GM19324 (cell line): ENCODE data around the gene PDE4D.

Experiments
- ATAC-seq: cut with Tn5 transposase; IDR thresholded peaks from one replicate; pipeline ENCODE4 v1.9.1; 2021; ENCODE audit warnings: mild to moderate bottlenecking, moderate library complexity; ENCODE audit not compliant: unreplicated experiment, low FRiP score

The PDE4D gene

GRCh38 chr5:59893429-59894227 is at the start of gene PDE4D:
PDE4D (minus strand) TSS chr5:59893726.
- ATAC-seq = no peak

DNA sequence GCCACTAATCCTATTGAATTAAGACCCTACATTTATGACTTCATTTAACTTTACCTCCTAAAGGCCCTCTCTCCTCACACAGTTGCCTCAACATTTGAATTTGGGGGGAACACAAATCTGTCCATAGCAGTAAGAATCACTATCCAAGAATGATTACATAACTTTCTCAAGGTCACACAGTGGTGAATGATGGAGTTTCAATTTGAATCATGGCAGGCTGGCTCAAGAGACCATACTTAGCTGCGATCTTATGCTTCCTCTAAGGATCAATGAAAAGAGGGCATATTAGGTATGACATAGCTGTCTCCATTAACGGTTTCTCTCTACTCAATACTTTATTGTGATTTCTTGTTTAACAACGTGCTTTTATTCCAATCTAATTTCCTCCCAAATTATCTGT is 44.1 kb upstream of the PDE4D start:
- no peak for ATAC-seq

DNA sequence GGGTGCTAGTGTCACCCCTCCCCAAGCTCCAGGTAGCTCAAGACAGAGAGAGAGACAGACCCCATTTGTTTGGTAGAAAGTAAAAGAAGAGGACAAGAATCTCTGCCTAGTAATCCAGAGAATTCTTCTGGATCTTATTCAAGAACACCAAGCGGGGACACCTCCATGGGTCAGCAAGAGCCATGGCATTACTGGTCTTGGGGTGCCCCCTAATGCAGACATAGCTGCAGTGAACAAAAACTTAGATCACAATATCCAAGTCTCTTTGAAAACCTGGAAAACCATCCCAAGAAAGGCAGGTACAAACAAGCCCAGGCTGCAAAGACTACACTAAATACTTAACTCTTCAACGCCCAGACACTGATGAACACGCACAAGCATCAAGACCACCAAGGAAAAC is 29.9 kb upstream of the PDE4D start:
- ATAC-seq = no peak

GRCh38 chr5:59922220-59922619 is 28.7 kb upstream of the PDE4D start:
- no peak for ATAC-seq

GRCh38 chr5:59921816-59922215 is 28.3 kb upstream of the PDE4D start:
- ATAC-seq = no peak

DNA sequence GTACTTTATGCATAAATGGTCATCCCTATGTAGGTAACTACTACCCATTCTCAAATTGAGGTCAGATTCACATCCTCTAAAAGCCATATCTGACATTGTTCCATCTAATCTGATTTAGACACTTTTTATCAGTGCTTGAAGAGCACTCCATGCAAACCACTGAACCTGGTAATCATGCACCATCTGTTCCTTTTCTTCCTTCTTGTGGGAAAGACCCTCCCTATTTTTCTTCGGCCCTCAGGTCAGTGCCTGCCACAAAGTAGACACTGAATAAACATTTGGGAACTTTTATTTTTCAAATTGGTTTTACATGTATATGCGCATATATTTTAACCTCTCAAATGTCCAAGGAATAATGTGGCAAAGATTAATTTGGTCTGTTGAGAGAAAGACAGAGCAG is 26.0 kb upstream of the PDE4D start:
- ATAC-seq = no peak

DNA sequence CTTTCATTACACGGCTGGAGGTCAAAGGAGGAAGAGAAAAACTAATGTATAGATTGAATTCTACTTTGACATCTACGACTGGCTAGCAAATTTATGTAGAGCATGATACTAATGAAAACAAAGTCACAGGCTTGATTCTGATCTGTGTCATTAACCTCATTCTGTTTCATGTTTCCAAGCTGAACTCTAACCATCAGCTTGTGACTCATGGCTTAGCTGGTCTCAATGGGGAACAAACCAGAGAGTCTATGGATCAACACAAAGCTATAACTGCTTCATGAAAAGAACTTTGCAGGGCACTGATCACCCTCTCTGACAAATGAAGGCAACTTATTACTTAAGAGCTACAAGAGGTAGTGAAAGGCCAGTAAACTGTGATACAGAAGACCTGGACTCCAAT is 23.6 kb upstream of the PDE4D start:
- no peak for ATAC-seq

DNA sequence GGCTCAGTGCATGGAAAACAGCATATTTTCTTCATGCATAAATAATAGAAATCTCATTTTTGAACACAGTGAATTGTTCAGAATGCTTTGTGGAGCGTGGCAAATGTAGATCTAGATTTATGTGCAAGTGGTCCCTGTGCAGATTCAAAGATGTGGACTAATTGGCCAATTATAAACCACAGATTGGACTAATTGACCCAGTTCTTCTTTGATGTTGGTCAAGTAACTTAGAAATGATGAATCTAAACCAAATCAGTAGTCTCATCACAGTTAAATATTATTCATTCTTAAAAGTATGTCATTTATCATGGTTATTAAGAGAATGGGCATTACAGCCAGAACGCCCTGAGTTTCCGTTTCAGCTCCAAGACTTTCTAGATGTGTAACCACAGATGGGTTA is 11.7 kb upstream of the PDE4D start:
- no peak for ATAC-seq

DNA sequence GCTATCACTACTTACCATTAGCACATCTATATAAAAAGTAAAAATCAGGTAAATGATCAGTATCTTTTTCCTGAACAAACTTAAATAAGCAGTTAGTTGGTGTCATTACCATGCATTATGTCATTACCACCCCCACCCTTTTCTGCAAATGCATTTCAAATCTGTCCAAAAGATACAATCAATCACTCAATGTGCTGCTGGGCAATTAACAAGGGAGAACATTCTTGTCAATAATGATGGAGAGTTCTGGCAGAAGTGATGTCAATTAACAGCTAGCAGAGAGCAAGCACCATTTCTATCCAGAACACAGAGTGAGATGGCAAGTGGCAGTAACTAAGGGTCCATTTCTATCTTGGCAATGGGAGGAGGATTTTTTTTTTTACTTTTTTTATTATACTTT is 3.5 kb upstream of the PDE4D start:
- ATAC-seq = no peak

DNA sequence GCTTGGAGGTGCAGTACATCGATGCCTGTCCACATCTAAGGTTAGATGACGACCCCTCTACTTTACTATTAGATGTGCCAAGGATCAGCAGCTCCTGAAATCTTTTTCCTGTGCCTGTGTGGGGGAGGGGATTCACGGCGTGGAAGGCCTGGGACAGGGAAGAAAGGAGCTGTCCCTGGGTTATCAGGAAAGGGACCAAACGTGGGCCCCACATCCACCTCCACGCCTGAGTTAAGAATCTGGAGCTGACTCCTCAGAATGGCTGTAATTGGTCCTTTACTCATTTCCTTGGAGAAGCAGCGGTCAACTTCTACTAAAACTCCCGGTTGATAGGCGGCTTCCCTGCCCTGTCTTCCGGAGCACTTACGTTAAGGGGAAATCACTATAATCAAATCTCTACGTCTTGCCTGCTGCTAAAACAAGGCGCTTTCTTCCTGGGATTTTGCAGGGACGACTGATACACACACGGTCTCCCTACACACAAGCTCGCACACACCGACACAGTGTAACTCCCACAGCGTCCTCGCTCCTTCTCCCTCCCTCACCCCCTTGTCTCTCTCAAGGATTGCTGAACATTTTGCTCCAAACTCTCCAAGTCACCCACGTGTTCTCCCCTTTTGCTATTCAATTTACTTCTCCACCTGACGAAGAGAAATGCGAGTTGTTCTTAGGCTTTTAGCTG is 1.4 kb downstream of the PDE4D start:
- no peak for ATAC-seq

GRCh38 chr5:59887274-59887673 is 6.3 kb downstream of the PDE4D start:
- no peak for ATAC-seq

- no peak for ATAC-seq
Observed at GRCh38 chr5:59874675-59875074, 18.9 kb downstream of the PDE4D start.

DNA sequence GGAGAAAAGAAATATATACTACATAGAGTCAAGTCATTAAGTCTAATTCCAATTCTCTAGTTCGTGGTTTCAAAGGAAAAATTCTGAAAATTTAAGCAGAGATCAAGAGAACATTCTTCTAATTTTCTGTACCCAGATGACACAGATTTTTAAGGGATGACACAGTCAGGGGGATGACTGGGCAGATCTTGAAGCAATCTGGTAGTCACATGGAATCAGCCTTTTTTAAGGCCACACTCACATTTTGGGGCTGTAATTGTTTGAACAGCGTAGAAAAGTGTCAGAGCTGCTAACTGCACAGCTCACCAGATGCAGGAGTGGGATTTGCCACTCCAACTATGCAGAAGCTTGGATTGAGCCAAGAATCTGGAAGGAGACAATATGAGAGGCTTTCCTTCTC is 20.4 kb downstream of the PDE4D start:
- no peak for ATAC-seq

DNA sequence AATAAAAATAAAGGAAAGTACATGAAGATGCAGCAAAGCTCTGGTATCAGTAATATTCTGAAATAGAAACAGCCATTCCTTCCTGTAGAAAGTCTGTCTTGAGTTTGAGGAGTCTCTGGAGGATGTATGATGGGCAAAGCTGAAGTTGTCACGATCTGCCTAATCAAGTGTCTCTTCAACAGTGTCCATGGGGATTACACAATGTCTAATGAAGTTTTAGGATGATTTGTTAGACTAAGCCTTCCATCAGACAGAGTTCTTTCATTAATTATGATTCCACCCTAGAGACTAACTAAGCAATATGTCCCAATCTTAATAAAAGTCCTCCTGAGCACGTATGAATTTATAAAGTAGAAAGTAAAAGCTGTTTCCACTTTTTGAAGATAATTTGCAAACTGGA is 26.9 kb downstream of the PDE4D start:
- ATAC-seq = no peak

DNA sequence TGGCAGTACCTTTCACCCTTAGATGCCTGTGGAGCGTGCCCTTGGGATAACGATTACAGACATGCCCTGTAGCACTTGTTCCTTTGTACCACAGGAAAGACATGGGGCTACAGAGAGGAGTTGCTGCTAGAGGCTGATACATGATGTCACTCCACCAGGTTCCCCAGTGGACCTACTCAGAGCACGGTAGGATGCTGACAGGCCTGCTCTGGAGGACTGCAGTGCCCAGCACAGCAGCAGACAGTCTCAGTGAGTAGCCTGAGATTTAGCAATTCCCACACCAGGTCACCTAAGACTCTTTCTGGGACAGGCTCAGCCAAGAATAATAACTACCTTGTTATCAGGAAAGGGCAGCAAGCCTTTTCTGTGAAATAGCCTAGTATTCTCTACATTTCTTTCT is 28.8 kb downstream of the PDE4D start:
- ATAC-seq = no peak

GRCh38 chr5:59863777-59864176 is 29.7 kb downstream of the PDE4D start:
- no peak for ATAC-seq

GRCh38 chr5:59856358-59856757 is 37.2 kb downstream of the PDE4D start:
- no peak for ATAC-seq

- ATAC-seq = no peak
Observed at GRCh38 chr5:59850766-59851165, 42.8 kb downstream of the PDE4D start.

GRCh38 chr5:59847586-59847985 is 45.9 kb downstream of the PDE4D start:
- no peak for ATAC-seq

- ATAC-seq = no peak
Observed at GRCh38 chr5:59845730-59846129, 47.8 kb downstream of the PDE4D start.

GRCh38 chr5:59843511-59844213 is 49.9 kb downstream of the PDE4D start:
- ATAC-seq = no peak

DNA sequence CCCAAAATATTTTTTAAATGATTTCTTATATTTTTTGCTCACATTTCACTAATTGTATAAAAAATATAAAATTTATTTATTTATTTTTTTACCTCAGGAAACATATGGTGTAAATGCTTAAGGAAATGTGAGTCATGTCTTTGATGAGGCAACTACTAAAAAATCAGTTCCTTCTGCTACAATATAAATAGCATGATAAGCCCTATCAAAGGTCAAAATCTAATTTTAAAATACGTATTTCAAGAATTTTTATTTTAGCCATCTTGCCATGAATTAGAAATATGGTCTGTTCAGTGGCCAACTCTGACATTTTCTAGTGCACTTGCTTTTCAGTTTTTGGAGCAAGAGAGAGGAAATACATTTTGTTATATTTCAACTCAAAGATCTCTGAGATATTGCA is 50.5 kb downstream of the PDE4D start:
- ATAC-seq = no peak
